Hematopoietic multipotent progenitor cell treated with erythropoietin and hydrocortisone succinate and interleukin-3 and kit ligand, for 8 days (in vitro differentiated cells): Measurements from ENCODE around the gene CHRNA1.
A peak's percentile ranks its signal among the peaks of the same experiment; 100 is the strongest.

ENCODE experiments used
- DNase-seq: peaks from one replicate; pipeline ENCODE4 v3.0.0-alpha.2; 2015

The CHRNA1 gene

GRCh38 chr2:174759381-174760065 lies 4.7 kb downstream of the CHRNA1 start:
- DNase-seq: no peak

- no peak for DNase-seq
Measured at GRCh38 chr2:174756743-174757142, 7.5 kb downstream of the CHRNA1 start.

- DNase-seq: no peak
Measured at GRCh38 chr2:174753038-174753633, 11.1 kb downstream of the CHRNA1 start.

- DNase-seq: no peak
Measured at GRCh38 chr2:174752403-174753037, 11.8 kb downstream of the CHRNA1 start.

- DNase-seq: no peak
Measured at GRCh38 chr2:174750923-174751441, 13.3 kb downstream of the CHRNA1 start.

- no peak for DNase-seq
Measured at GRCh38 chr2:174749793-174750192, 14.5 kb downstream of the CHRNA1 start.

GRCh38 chr2:174748948-174749347 lies 15.3 kb downstream of the CHRNA1 start:
- peak; percentile 65 for DNase-seq

GRCh38 chr2:174745142-174745541 lies 19.1 kb downstream of the CHRNA1 start:
- no peak for DNase-seq

- no peak for DNase-seq
Measured at GRCh38 chr2:174744111-174744510, 20.2 kb downstream of the CHRNA1 start.

GRCh38 chr2:174740721-174741120 lies 23.6 kb downstream of the CHRNA1 start:
- no peak for DNase-seq

- no peak for DNase-seq
Measured at GRCh38 chr2:174738841-174739240, 25.4 kb downstream of the CHRNA1 start.

GRCh38 chr2:174731546-174731945 lies 32.7 kb downstream of the CHRNA1 start:
- no peak for DNase-seq

- DNase-seq: no peak
Measured at GRCh38 chr2:174730698-174731018, 33.6 kb downstream of the CHRNA1 start.

- no peak for DNase-seq
Measured at GRCh38 chr2:174729797-174730697, 34.2 kb downstream of the CHRNA1 start.

GRCh38 chr2:174728096-174728495 lies 36.2 kb downstream of the CHRNA1 start:
- DNase-seq: no peak

- DNase-seq: no peak
Measured at GRCh38 chr2:174726212-174726611, 38.1 kb downstream of the CHRNA1 start.

- DNase-seq: no peak
Measured at GRCh38 chr2:174722942-174723592, 41.2 kb downstream of the CHRNA1 start.

GRCh38 chr2:174719016-174719415 lies 45.3 kb downstream of the CHRNA1 start:
- no peak for DNase-seq

- DNase-seq: no peak
Measured at GRCh38 chr2:174718591-174718990, 45.7 kb downstream of the CHRNA1 start.

GRCh38 chr2:174717916-174718315 lies 46.4 kb downstream of the CHRNA1 start:
- no peak for DNase-seq

- no peak for DNase-seq
Measured at GRCh38 chr2:174717273-174717672, 47.0 kb downstream of the CHRNA1 start.

GRCh38 chr2:174716785-174717184 lies 47.5 kb downstream of the CHRNA1 start:
- DNase-seq: no peak

- DNase-seq: no peak
Measured at GRCh38 chr2:174713686-174714085, 50.6 kb downstream of the CHRNA1 start.
